Osteocyte (in vitro differentiated cells): ENCODE results near the gene CPLANE2. TPM values are rescaled to one million over a fixed set of nuclear protein-coding genes. Genes with fewer than 3 reads are reported as not detected.

ENCODE experiments used
- DNase-seq: peaks from one replicate; pipeline ENCODE4 v3.0.0; 2021; ENCODE audit warnings: mixed read lengths; ENCODE audit not compliant: unreplicated experiment; ENCODE audit errors: extremely low spot score
- H3K27ac Mint-ChIP-seq: one replicate; pipeline ENCODE4 v1.8.0; 2021; ENCODE audit warnings: mild to moderate bottlenecking, mixed read lengths; ENCODE audit not compliant: unreplicated experiment
- H3K27me3 Mint-ChIP-seq: one replicate; pipeline ENCODE4 v1.8.0; 2021; ENCODE audit warnings: mixed read lengths; ENCODE audit not compliant: unreplicated experiment
- H3K36me3 Mint-ChIP-seq: one replicate; pipeline ENCODE4 v1.8.0; 2021; ENCODE audit warnings: mixed read lengths; ENCODE audit not compliant: unreplicated experiment
- H3K4me1 Mint-ChIP-seq: one replicate; pipeline ENCODE4 v1.8.0; 2021; ENCODE audit warnings: mixed read lengths; ENCODE audit not compliant: unreplicated experiment
- H3K4me3 Mint-ChIP-seq: one replicate; pipeline ENCODE4 v1.8.0; 2021; ENCODE audit warnings: mild to moderate bottlenecking, moderate library complexity, mixed read lengths; ENCODE audit not compliant: unreplicated experiment
- H3K9me3 Mint-ChIP-seq: one replicate; pipeline ENCODE4 v1.8.0; 2021; ENCODE audit warnings: mixed read lengths; ENCODE audit not compliant: unreplicated experiment
- CTCF ChIP-seq: fragments of 200-600 bp; sonication (generic); IDR thresholded peaks from 2 replicates; pipeline ENCODE4 v1.5.0; 2021; ENCODE audit warnings: antibody characterized with exemption, mild to moderate bottlenecking, moderate library complexity
- total RNA-seq: library from RNA; stranded (reverse); gene quantifications from 2 replicates; pipeline ENCODE4 v1.2.1, GENCODE V29; 2021

CPLANE2 gene
- total RNA-seq, 1 donor from 2014 or later, result 11.8 TPM

- H3K9me3 Mint-ChIP-seq, result no peaks in the 10 kb centered on the region
- peaks cover 4% of the 10 kb centered on the region for H3K36me3 Mint-ChIP-seq
- H3K27me3 Mint-ChIP-seq, result no peaks in the 10 kb centered on the region
- peak; percentile 43 for TF ChIP-seq CTCF
- peaks cover 16% of the 10 kb centered on the region for H3K4me1 Mint-ChIP-seq
- H3K4me3 Mint-ChIP-seq, result peak overlapping the region; percentile 26
- H3K27ac Mint-ChIP-seq, result no peak overlapping the region
- DNase-seq, result no peak
Measured at GRCh38 chr1:16204634-16205333, 32.2 kb downstream of the CPLANE2 start.

- Mint-ChIP-seq H3K36me3 (peaks cover 6% of the 10 kb centered on the region), H3K27me3 (no peaks in the 10 kb centered on the region), H3K9me3 (no peaks in the 10 kb centered on the region), H3K27ac (no peak overlapping the region), H3K4me3 (no peak overlapping the region), H3K4me1 (peaks cover 11% of the 10 kb centered on the region)
- no peak for TF ChIP-seq CTCF
- no peak for DNase-seq
Measured at GRCh38 chr1:16204216-16204615, 32.8 kb downstream of the CPLANE2 start.

GRCh38 chr1:16203550-16203949 lies 33.4 kb downstream of the CPLANE2 start:
- H3K27ac Mint-ChIP-seq, result no peak overlapping the region
- peaks cover 10% of the 10 kb centered on the region for H3K36me3 Mint-ChIP-seq
- H3K9me3 Mint-ChIP-seq, result no peaks in the 10 kb centered on the region
- H3K4me3 Mint-ChIP-seq, result no peak overlapping the region
- H3K27me3 Mint-ChIP-seq, result no peaks in the 10 kb centered on the region
- TF ChIP-seq CTCF, result no peak
- H3K4me1 Mint-ChIP-seq, result peaks cover 8% of the 10 kb centered on the region
- DNase-seq, result no peak

DNA sequence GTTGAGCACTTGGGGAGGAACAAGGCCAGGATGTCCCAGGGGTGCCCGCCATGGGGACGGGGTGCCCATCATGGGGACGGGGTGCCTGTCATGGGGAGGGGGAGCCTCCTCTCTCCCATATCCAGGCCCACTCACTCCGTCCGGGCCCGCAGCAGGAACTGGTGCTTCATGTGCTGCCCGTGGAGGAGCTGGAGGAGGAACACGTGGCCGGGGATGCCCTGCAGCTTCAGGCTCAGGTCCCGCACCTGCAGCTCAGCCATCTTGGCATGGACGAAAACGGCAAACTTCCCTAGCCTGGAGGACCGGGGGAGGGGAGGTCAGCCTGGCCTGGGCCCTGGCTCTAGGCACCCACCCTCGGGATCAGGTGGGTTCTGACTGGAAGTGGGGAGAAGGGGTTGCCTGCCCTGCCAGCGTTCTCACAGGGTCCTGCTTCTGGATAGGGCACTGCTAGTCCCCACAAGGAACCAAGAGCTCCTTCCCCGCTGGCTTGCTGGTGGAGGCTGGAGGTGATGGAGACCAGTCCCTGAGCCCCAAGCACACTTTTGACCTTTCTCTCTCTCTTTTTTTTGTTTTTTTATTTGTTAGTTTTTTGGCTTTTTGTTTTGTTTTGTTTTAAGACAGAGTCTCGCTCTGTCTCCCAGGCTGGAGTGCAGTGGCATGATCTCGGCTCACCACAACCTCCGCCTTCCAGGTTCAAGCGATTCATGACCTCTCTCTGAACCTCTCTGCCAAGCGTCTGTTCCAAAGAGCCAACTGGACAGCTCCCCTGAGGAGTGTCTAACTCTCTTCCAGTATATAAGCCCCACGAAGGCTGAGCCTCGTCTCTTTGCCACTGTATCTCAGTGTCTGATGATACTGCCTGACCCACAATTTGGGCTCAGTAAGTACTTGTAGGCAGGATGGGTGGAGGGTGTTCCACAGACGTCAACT lies 34.4 kb downstream of the CPLANE2 start:
- no peaks in the 10 kb centered on the region for H3K27me3 Mint-ChIP-seq
- H3K4me3 Mint-ChIP-seq, result no peak overlapping the region
- no peaks in the 10 kb centered on the region for H3K9me3 Mint-ChIP-seq
- H3K36me3 Mint-ChIP-seq, result peaks cover 11% of the 10 kb centered on the region
- TF ChIP-seq CTCF, result no peak
- no peak for DNase-seq
- H3K4me1 Mint-ChIP-seq, result peaks cover 8% of the 10 kb centered on the region
- H3K27ac Mint-ChIP-seq, result no peak overlapping the region

DNA sequence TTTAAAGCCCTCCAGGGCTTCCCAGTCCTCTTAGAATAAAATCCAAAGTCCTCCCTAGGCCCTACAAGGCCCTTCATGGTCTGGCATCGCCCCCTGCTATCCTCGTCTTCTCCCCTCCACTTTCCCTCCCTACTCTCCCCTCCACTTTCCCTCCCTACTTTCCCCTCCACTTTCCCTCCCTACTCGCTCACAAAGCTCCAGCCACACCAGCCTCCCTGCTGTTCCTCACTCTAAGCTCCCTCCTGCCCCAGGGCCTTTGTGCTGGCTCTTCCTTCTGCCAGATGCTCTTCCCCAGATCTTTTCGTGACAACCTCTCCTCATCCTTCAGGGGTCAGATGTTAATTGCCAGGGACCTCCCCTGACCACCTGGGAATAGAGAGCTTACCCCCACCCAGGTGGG lies 37.3 kb downstream of the CPLANE2 start:
- Mint-ChIP-seq H3K36me3 (peaks cover 15% of the 10 kb centered on the region), H3K27me3 (no peaks in the 10 kb centered on the region), H3K4me3 (no peak overlapping the region), H3K27ac (peak overlapping the region; percentile 58), H3K4me1 (no peaks in the 10 kb centered on the region), H3K9me3 (no peaks in the 10 kb centered on the region)
- no peak for TF ChIP-seq CTCF
- DNase-seq, result no peak
